PC-3 (cell line): ENCODE data around the gene ACVRL1.

Source experiments
- EZH2 ChIP-seq: fragments of 300-600 bp; sonication (generic); IDR thresholded peaks from one replicate; pipeline ENCODE4 v1.6.1; 2017; ENCODE audit warnings: antibody characterized with exemption, mild to moderate bottlenecking, low read length; ENCODE audit not compliant: unreplicated experiment
- EZH2phosphoT487 ChIP-seq: fragments of 300-600 bp; sonication (generic); IDR thresholded peaks from 2 replicates; pipeline ENCODE4 v1.6.1; 2018; ENCODE audit warnings: mild to moderate bottlenecking, antibody characterized with exemption, low read length, borderline replicate concordance
- TF ChIP-seq, protein P1 (sequence below): fragments of 300-600 bp; sonication (generic); conservative IDR thresholded peaks from 2 replicates; pipeline ENCODE4 v1.5.1; 2017; ENCODE audit warnings: antibody characterized with exemption, low read depth, mild to moderate bottlenecking, low read length

DNA sequence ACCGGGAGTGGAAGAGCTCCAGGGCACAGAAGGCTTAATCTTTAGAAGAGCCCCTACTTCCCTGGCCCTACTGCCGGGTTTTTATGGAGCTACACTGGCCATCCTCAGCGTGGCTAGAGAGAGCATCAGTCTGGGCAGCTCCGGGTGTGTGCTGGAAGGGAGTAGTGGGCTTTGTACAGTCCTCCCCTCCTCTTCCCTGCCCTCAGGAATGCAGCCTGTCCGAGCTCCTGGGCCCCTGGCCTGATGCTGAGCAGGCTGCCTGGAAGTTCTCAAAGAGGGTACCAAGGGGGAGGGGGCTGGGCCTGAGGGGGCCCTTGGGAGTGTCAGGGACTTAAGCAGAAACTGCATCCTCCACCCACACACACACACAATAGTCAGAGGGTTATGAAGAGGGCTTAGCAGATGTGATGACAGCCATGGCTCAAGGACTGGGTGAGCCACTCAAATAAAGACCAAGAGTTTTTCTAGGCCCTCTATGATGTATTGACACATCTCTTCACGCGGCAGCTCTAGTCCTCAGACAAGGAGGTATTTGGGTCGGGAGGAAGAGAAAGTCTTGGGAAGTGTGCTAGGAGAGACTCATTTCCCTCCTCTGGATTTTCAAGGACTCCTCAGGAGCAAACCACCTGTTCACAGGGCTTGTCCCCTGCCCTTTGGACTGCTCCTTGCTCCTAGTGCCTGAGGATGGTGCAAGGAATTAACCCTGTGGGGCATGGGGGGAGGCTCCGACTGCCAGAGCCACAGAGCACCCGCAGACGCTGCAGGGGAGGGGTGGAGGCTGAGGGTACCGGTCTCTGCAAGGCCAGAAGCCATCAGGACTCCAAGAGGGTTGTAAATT is 42.3 kb upstream of the ACVRL1 start:
- TF ChIP-seq, protein P1, sequence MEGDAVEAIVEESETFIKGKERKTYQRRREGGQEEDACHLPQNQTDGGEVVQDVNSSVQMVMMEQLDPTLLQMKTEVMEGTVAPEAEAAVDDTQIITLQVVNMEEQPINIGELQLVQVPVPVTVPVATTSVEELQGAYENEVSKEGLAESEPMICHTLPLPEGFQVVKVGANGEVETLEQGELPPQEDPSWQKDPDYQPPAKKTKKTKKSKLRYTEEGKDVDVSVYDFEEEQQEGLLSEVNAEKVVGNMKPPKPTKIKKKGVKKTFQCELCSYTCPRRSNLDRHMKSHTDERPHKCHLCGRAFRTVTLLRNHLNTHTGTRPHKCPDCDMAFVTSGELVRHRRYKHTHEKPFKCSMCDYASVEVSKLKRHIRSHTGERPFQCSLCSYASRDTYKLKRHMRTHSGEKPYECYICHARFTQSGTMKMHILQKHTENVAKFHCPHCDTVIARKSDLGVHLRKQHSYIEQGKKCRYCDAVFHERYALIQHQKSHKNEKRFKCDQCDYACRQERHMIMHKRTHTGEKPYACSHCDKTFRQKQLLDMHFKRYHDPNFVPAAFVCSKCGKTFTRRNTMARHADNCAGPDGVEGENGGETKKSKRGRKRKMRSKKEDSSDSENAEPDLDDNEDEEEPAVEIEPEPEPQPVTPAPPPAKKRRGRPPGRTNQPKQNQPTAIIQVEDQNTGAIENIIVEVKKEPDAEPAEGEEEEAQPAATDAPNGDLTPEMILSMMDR: no peak
- no peak for TF ChIP-seq EZH2
- TF ChIP-seq EZH2phosphoT487: no peak
